ENCODE results near the gene TIMM10. TPM values are rescaled to one million over a fixed set of nuclear protein-coding genes. Genes with fewer than 3 reads are reported as not detected.

The TIMM10 gene
- total RNA-seq, 4 donors from 2014 or later = 20.2 to 51.6 (median 40.1) TPM

GRCh38 chr11:57560146-57560545, 29.6 kb upstream of the TIMM10 start:
- Histone ChIP-seq H3K9me3 (no peaks in the 10 kb centered on the region), H3K27ac (no peak overlapping the region), H3K4me3 (no peak overlapping the region), H3K27me3 (no peaks in the 10 kb centered on the region), H3K4me1 (peaks cover 0 to 23% (median 1%) of the 10 kb centered on the region in 4 donors), H3K36me3 (peaks cover 0 to 56% (median 0%) of the 10 kb centered on the region in 3 donors)
- TF ChIP-seq EP300 (IDR thresholded peaks at IDR 0.05) = no peak
- no peak for TF ChIP-seq CTCF (IDR thresholded peaks at IDR 0.05)
- no peak for TF ChIP-seq POLR2A (IDR thresholded peaks at IDR 0.05)
- WGBS, 2 donors = 87 to 100% methylated on average over 4 of the region's 4 CpGs
- no peak for DNase-seq (ENCODE audit: low spot score in 2 of 2)

- H3K9me3 ChIP-seq = no peaks in the 10 kb centered on the region
- H3K27me3 ChIP-seq = no peaks in the 10 kb centered on the region
- no peaks in the 10 kb centered on the region for H3K4me1 ChIP-seq
- H3K4me3 ChIP-seq = no peak overlapping the region
- 85 to 92% methylated on average over 8 of the region's 8 CpGs for WGBS, 2 donors
- H3K27ac ChIP-seq = no peak overlapping the region
- TF ChIP-seq CTCF (IDR thresholded peaks at IDR 0.05) = no peak
- no peak for TF ChIP-seq POLR2A (IDR thresholded peaks at IDR 0.05)
- TF ChIP-seq EP300 (IDR thresholded peaks at IDR 0.05) = no peak
- peaks cover 0 to 89% (median 10%) of the 10 kb centered on the region in 3 donors for H3K36me3 ChIP-seq
- no peak for DNase-seq (ENCODE audit: low spot score in 2 of 2)
These were observed 25.5 kb upstream of the TIMM10 start for GRCh38 chr11:57556041-57556440.

- WGBS, 2 donors = 92% methylated on average over 2 of the region's 2 CpGs
- Histone ChIP-seq H3K4me3 (no peak overlapping the region), H3K4me1 (no peaks in the 10 kb centered on the region), H3K9me3 (no peaks in the 10 kb centered on the region), H3K27me3 (no peaks in the 10 kb centered on the region), H3K36me3 (peaks cover 0 to 95% (median 12%) of the 10 kb centered on the region in 3 donors), H3K27ac (no peak overlapping the region)
- no peak for DNase-seq (ENCODE audit: low spot score in 2 of 2)
- no peak for TF ChIP-seq CTCF (IDR thresholded peaks at IDR 0.05)
- TF ChIP-seq EP300 (IDR thresholded peaks at IDR 0.05) = no peak
- no peak for TF ChIP-seq POLR2A (IDR thresholded peaks at IDR 0.05)
These were observed 24.8 kb upstream of the TIMM10 start for GRCh38 chr11:57555393-57555792.

GRCh38 chr11:57552479-57552878, 21.9 kb upstream of the TIMM10 start:
- TF ChIP-seq EP300 (IDR thresholded peaks at IDR 0.05) (no peak), POLR2A (IDR thresholded peaks at IDR 0.05) (no peak), CTCF (IDR thresholded peaks at IDR 0.05) (no peak)
- Histone ChIP-seq H3K9me3 (no peaks in the 10 kb centered on the region), H3K27me3 (no peaks in the 10 kb centered on the region), H3K36me3 (peaks cover 0 to 100% (median 16%) of the 10 kb centered on the region in 3 donors), H3K4me1 (no peaks in the 10 kb centered on the region), H3K27ac (no peak overlapping the region), H3K4me3 (no peak overlapping the region)
- DNase-seq (ENCODE audit: low spot score in 2 of 2) = no peak
- WGBS, 2 donors = 79% methylated on average over 5 of the region's 5 CpGs

- Histone ChIP-seq H3K27ac (no peak overlapping the region), H3K27me3 (no peaks in the 10 kb centered on the region), H3K4me3 (no peak overlapping the region), H3K36me3 (peaks cover 0 to 100% (median 16%) of the 10 kb centered on the region in 3 donors), H3K4me1 (no peaks in the 10 kb centered on the region), H3K9me3 (no peaks in the 10 kb centered on the region)
- no peak for DNase-seq (ENCODE audit: low spot score in 2 of 2)
- TF ChIP-seq POLR2A (IDR thresholded peaks at IDR 0.05) = no peak
- no peak for TF ChIP-seq EP300 (IDR thresholded peaks at IDR 0.05)
- TF ChIP-seq CTCF (IDR thresholded peaks at IDR 0.05) = no peak
- 88 to 97% methylated on average over 4 of the region's 4 CpGs for WGBS, 2 donors
These were observed 21.4 kb upstream of the TIMM10 start for GRCh38 chr11:57551941-57552340.

Measured in tibial nerve (tissue), 4 donors.